Activated T-helper 17 cell treated with anti-CD3 and anti-CD28 coated beads, Interleukin-2, amount 50 U/mL, for 72 hours (primary cell): Measurements from ENCODE around the gene NDN. TPM values are rescaled to one million over a fixed set of nuclear protein-coding genes. Genes with fewer than 3 reads are reported as not detected.

Experiments used
- ATAC-seq: fragments of 150-1000 bp; cut with Tn5 transposase; replicated peaks from 2 replicates; pipeline ENCODE4 v1.10.0; 2021; ENCODE audit warnings: mild to moderate bottlenecking, moderate library complexity
- H3K27ac Mint-ChIP-seq: one replicate; pipeline ENCODE4 v1.8.0; 2022; ENCODE audit warnings: mixed read lengths
- H3K27me3 Mint-ChIP-seq: one replicate; pipeline ENCODE4 v1.8.0; 2022; ENCODE audit warnings: mixed read lengths
- H3K36me3 Mint-ChIP-seq: one replicate; pipeline ENCODE4 v1.8.0; 2022; ENCODE audit warnings: low read depth, mild to moderate bottlenecking, mixed read lengths
- H3K4me1 Mint-ChIP-seq: one replicate; pipeline ENCODE4 v1.8.0; 2022; ENCODE audit warnings: mixed read lengths
- H3K4me3 Mint-ChIP-seq: one replicate; pipeline ENCODE4 v1.8.0; 2022; ENCODE audit warnings: mild to moderate bottlenecking, mixed read lengths
- H3K9me3 Mint-ChIP-seq: one replicate; pipeline ENCODE4 v1.8.0; 2022; ENCODE audit warnings: mixed read lengths
- total RNA-seq, 2 donors: library from RNA; stranded (reverse); gene quantifications; one replicate each; pipeline ENCODE4 v1.2.3, GENCODE V29; 2022

NDN gene
- total RNA-seq, 2 donors from 2014 or later = 0.16 to 1.2 TPM

- H3K4me1 Mint-ChIP-seq = no peaks in the 10 kb centered on the region
- ATAC-seq = no peak
- no peaks in the 10 kb centered on the region for H3K9me3 Mint-ChIP-seq
- peaks cover 6% of the 10 kb centered on the region for H3K27me3 Mint-ChIP-seq
- no peaks in the 10 kb centered on the region for H3K36me3 Mint-ChIP-seq
- no peak within 1 kb of the TSS for H3K4me3 Mint-ChIP-seq
- no peak within 1 kb of the TSS for H3K27ac Mint-ChIP-seq
These were observed 39.4 kb downstream of the NDN start, which contains the start of gene MAGEL2 for GRCh38 chr15:23647421-23648370. Gene MAGEL2, minus strand, starts transcription at chr15:23647867. Its CDS starts 125 bp downstream, at chr15:23647742.

GRCh38 chr15:23647001-23647295 is 40.2 kb downstream of the NDN start:
- Mint-ChIP-seq H3K4me1 (no peaks in the 10 kb centered on the region), H3K27ac (no peak overlapping the region), H3K4me3 (no peak overlapping the region), H3K36me3 (no peaks in the 10 kb centered on the region), H3K9me3 (no peaks in the 10 kb centered on the region), H3K27me3 (peaks cover 10% of the 10 kb centered on the region)
- no peak for ATAC-seq

- Mint-ChIP-seq H3K36me3 (no peaks in the 10 kb centered on the region), H3K9me3 (no peaks in the 10 kb centered on the region), H3K27me3 (peaks cover 10% of the 10 kb centered on the region), H3K4me1 (no peaks in the 10 kb centered on the region), H3K4me3 (no peak overlapping the region), H3K27ac (no peak overlapping the region)
- no peak for ATAC-seq
These were observed 40.7 kb downstream of the NDN start for GRCh38 chr15:23646165-23647000.

- peaks cover 10% of the 10 kb centered on the region for H3K27me3 Mint-ChIP-seq
- no peaks in the 10 kb centered on the region for H3K4me1 Mint-ChIP-seq
- no peak for ATAC-seq
- no peaks in the 10 kb centered on the region for H3K36me3 Mint-ChIP-seq
- no peak overlapping the region for H3K4me3 Mint-ChIP-seq
- no peaks in the 10 kb centered on the region for H3K9me3 Mint-ChIP-seq
- no peak overlapping the region for H3K27ac Mint-ChIP-seq
These were observed 41.5 kb downstream of the NDN start for GRCh38 chr15:23645371-23646164.

- Mint-ChIP-seq H3K4me3 (no peak overlapping the region), H3K4me1 (no peaks in the 10 kb centered on the region), H3K9me3 (no peaks in the 10 kb centered on the region), H3K27me3 (peaks cover 10% of the 10 kb centered on the region), H3K27ac (no peak overlapping the region), H3K36me3 (no peaks in the 10 kb centered on the region)
- no peak for ATAC-seq
These were observed 42.3 kb downstream of the NDN start for GRCh38 chr15:23644829-23645228.

- no peaks in the 10 kb centered on the region for H3K4me1 Mint-ChIP-seq
- no peak overlapping the region for H3K27ac Mint-ChIP-seq
- H3K4me3 Mint-ChIP-seq = no peak overlapping the region
- peaks cover 4% of the 10 kb centered on the region for H3K27me3 Mint-ChIP-seq
- peak; percentile 59 for ATAC-seq
- H3K9me3 Mint-ChIP-seq = no peaks in the 10 kb centered on the region
- H3K36me3 Mint-ChIP-seq = no peaks in the 10 kb centered on the region
These were observed 44.6 kb downstream of the NDN start for GRCh38 chr15:23642413-23643044.

Other genes with a start within 250 kb of the NDN start
- gene GOLGA6L2, start 240.1 kb downstream of the NDN start, total RNA-seq = not detected
- under 1 TPM; 0.29 to 0.80 TPM for gene MKRN3, start 121.6 kb downstream of the NDN start, total RNA-seq
- not detected for gene MAGEL2, start 39.4 kb downstream of the NDN start, total RNA-seq